Hematopoietic multipotent progenitor cell treated with erythropoietin and hydrocortisone succinate and interleukin-3 and kit ligand, for 17 days (in vitro differentiated cells): ENCODE data around the gene C1orf210.

Experiments
- DNase-seq: peaks from one replicate; pipeline ENCODE4 v3.0.0-alpha.2; 2015; ENCODE audit warnings: low spot score

The C1orf210 gene

DNA sequence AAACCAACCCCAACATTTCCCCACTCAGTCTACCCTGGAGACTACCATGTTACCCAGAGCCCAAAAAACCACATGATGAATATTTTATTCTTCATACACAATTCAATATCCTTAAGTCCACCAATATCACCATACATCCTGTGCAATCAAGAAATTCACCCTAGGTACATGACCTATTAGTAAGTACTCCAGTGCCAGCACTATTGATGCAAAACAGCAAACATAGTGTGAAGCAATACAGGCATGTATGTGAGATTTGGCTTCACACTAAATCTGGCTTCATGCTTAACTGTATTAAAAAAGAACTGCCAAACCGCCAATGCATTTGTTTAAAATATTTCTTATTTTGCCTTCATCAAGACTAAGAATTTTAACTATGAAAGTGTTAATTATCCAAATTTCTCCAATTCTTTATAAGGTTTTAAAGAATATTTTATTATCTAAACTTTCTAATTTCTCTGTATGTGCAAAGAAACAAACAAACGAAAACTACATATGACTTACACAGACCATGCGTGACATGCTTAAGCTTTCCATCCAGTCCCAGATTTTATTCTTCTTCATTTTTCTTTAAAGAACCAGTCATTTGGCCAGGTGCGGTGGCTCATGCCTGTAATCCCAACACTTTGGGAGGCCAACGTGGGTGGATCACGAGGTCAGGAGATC, 38.0 kb downstream of the C1orf210 start:
- DNase-seq = no peak

DNA sequence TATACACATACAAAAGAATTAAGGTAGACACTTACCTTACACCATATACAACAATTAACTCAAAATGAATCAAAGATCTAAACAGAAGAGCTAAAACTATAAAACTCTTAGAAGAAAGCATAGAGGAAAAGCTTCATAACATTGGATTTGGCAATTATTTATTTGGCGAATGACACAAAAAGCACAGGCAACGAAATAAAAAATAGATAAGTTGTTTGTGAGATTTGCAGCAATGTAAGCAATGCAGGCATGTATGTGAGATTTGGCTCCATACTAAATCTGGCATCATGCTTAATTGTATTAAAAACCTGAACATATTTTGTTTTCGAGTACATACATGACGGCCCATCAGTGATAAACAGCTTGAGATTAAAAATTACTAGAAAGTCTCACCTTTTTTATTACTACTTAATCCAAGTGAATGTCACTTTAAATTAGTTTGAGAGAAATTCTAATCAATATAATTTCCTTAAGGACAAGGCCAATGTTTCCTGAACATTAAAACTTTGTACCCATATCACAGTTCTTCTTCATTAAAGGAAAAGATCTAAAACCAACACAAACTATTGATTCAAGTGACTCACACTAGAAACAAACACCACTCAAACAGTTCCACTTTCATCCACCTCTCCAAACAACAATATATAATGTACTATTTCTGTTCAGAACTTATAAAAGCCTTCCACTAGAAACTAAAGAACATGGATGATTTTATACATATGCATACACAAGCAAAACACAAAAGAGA, 38.7 kb downstream of the C1orf210 start:
- DNase-seq = no peak

GRCh38 chr1:43243299-43243698, 42.1 kb downstream of the C1orf210 start:
- no peak for DNase-seq

DNA sequence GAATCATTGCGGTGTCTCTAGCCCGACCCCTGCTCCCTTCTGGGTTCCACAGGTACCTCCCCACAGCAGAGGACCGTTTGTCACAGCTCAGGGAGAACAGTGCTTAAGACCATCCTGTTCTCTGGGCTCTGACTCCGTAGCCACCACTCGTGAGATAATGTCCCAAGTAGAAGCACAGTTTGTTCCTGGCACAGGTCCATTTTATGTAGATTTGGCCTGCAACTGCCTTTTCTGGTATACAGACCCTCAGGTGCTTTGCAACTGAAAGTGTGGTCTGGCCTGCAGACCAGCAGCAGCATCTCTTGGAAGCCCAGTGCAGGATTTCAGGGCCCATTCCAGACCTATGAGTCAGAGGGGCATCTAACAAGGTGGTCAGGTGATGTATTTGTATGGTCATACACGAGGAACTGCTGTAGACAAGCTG, 44.0 kb downstream of the C1orf210 start:
- DNase-seq = no peak

- no peak for DNase-seq
These were observed 45.9 kb downstream of the C1orf210 start for GRCh38 chr1:43239484-43239883.

DNA sequence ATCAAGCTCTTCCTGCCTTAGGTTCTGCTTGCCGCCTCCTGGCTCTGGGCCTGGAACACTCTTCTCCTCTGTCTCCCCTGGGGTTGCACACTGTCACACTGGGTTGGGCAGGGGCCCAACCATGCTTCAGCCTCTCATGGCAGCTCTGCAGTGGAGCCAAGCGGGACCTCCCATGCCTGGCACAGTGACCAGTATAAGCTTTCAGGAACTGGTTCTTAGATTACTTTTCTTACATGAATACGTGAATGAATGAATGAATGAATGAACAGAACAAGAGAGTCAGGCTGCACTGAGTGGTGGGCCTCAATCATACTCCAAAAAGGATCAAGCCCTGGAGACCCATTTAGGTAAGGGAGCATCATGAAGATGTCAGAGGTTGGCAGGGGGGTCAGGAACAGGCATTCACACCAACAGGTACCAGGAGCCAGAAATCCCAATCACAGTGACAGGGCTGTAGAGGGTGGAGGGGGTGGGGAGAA, 46.4 kb downstream of the C1orf210 start:
- DNase-seq = no peak

DNA sequence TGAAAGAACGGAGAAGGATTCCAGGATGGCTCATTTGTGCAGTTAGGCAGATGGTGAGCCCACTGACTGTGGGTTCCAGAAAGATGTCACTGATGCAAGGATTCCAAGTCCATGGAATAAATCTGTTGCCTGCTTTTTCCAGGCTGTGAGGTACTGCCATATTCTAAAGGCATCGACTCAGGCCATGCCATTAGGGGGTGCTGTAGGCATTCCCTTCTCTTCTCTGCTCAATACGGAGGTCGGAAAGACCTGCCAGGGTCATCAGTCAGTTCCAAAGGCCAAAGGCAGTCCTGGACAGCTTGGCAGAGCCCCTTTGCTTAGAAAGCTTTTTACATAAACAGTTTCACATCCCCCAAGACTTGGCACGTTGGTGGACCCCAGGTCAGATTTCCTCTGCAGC, 47.3 kb downstream of the C1orf210 start:
- DNase-seq = peak; percentile 18

DNA sequence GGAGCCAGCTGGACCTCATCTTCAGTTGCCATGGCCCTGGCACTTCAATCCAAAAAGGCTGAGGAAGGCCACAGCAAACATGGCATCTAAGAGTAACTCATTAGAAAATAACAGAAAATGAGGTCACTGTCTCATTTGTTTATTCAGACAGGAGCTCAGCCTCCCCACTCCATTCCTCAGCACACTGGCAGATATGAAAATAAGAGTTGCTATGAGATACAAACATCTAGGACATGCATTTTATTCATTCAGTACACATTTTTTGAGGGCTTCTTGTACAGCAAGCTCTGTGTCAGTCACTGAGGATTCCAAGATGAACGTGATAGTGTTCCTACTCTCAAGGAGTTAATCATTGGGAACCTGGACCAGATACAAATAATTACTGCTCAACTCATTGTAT, 48.3 kb downstream of the C1orf210 start:
- no peak for DNase-seq

GRCh38 chr1:43235451-43236121, 49.8 kb downstream of the C1orf210 start:
- no peak for DNase-seq

- no peak for DNase-seq
These were observed 50.3 kb downstream of the C1orf210 start for GRCh38 chr1:43235040-43235439.

DNA sequence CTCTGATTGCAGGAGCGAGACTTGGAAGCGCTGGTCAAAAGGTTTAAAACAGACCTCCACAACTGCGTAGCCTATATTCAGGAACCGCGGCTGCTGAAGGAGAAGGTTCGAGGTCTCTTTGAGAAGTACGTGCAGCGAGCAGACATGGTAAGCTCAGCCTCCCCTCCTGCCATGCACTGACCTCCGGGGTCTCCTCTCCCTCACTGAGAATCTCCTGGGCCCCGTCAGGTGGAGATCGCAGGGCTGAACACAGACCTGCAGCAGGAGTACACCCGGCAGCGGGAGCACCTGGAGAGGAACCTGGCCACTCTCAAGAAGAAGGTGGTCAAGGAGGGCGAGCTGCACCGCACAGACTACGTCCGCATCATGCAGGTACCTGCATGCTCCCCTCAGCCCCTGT, 51.1 kb downstream of the C1orf210 start:
- no peak for DNase-seq

DNA sequence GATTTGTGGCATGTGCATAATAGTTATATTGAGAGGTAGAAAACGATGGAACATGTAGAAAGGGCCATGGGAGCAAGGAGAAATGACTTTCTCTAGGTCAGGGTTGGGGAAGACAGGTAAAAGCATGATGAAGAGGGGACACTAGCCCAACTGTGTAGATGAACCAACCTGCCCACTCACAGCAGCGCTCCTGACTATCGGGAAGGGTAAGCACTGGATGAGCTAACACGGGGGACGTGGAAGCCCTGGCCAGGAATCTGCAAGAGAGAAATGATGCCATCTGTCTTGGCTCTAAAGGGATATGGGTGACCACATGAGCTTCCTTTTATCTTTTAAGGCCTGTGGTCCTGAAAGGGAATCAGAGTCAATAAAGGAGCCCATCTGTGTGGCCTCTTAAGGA, 51.8 kb downstream of the C1orf210 start:
- DNase-seq = no peak

- DNase-seq = no peak
These were observed 52.9 kb downstream of the C1orf210 start for GRCh38 chr1:43232482-43232881.

- DNase-seq = no peak
These were observed 53.3 kb downstream of the C1orf210 start for GRCh38 chr1:43232074-43232473.
